Femur (tissue), 1 donor: ENCODE data around the gene GRSF1.
"Not testable (repeated sequence)": the region's sequence is repeated elsewhere in the genome, so short reads cannot be mapped to it uniquely, and the experiment has no call there.

Source experiments
- DNase-seq: peaks from one replicate; pipeline ENCODE4 v3.0.0-alpha.2; 2017

GRSF1 gene, protein sequence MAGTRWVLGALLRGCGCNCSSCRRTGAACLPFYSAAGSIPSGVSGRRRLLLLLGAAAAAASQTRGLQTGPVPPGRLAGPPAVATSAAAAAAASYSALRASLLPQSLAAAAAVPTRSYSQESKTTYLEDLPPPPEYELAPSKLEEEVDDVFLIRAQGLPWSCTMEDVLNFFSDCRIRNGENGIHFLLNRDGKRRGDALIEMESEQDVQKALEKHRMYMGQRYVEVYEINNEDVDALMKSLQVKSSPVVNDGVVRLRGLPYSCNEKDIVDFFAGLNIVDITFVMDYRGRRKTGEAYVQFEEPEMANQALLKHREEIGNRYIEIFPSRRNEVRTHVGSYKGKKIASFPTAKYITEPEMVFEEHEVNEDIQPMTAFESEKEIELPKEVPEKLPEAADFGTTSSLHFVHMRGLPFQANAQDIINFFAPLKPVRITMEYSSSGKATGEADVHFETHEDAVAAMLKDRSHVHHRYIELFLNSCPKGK

DNA sequence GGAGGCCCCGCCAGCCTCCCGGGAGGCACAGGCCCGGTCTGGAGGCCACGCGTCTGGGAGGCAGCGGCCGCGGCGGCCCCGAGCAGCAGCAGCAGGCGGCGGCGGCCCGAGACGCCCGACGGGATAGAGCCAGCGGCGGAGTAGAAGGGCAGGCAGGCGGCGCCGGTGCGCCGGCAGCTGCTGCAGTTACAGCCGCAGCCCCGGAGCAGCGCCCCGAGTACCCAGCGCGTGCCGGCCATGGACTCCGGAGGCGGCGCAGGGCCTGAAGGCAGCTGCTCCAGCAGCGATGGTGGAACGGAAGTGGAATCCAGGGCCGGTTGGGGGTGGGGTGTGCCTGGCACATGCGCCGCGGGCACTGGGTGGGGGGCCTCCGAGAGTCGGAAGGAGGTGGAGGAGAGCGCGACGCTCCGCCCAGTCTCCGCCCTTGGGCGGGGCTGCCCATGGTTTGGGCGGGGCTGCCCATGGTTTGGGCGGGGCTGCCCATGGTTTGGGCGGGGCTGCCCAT, at the start of gene GRSF1:
Gene GRSF1 (minus strand): TSS at position 302 of the 505 bp plus-strand sequence. CDS start 63 bp downstream, at position 239.
- DNase-seq = peak; percentile 95

DNA sequence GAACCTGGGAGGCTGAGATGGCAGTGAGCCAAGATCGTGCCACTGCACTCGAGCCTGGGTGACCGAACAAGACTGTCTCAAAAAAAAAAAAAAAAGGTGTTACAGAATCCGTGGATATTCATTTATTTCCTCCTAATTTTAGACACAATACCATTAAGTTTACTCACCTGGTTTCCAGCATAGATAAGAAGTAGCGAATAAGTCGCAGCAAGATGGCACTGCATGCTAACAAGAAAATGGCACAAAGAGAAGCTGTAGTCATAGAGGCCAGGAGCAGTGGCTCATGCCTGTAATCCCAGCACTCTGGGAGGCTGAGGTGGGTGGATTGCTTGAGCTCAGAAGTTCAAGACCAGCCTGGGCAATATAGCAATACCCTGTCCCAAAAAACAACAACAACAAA, 45.5 kb upstream of the GRSF1 start:
- no peak for DNase-seq

DNA sequence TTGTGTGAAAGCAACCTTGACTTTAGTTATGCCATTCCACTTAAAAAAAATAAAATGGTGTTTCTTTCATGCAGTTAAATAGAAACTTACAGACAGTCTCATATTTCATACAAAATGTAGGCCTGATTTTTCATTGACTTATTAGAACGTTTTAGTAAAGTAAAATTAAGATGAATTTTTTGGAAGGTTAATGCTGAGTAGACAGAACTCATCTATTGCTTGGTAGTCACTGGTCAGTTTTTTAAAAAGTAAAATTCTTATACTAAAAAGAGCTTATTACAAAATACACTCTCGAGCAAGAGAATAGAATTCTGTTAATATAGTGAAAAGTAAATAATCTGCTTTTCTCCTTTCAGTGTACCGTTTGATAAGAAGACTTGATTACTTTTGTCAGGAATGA, 41.0 kb upstream of the GRSF1 start:
- DNase-seq = no peak

DNA sequence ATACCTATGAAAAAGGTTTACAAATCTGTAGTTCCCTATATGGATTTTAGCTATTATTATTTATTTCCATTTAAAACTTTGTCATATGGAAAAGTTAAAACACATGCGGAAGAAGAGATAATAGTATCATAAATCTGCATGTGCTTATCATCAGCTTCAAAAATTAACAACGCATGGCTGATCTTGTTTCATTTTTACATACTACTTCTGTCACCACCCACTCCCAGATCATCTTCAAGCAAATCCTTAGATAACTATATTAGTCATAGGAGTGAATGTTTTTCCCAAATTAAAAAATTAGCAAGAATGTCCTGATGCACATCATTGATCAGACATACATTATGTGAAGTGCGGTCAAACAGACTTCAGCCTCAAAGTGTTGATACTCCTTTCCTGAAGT, 37.9 kb upstream of the GRSF1 start:
- DNase-seq = no peak

DNA sequence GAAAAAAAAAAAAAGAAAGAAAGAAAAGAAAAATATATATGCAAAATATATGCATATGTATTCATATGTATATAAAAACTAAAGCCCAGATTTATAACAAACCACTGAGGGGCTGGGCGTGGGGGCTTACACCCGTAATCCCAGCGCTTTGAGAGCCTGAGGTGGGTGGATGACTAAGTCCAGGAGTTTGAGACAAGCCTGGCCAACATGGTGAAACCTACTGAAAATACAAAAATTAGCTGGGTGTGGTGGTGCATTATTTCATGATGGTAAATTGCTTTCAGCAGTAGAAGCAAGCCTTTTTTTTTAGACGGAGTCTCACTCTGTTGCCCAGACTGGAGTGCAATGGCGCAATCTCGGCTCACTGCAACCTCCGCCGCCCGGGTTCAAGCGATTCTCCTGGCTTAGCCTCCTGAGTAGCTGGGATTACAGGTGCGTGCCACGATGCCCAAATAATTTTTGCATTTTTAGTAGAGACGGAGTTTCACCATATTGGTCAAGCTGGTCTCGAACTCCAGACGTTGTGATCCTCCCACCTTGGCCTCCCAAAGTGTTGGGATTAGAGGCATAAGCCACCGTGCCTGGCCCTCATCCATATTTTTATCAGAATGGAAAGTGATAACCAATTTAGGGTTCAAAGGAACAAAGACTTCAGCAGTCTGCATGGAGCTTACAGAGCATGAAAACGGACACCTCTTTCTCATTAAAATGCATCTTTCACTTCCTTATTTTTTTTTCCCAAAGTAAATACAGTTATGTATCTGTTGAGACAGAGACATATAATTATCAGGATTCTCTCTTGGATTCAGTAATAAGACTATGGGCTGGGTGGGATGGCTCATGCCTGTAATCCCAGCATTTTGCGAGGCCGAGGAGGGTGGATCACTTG, 34.8 kb upstream of the GRSF1 start:
- no peak for DNase-seq

DNA sequence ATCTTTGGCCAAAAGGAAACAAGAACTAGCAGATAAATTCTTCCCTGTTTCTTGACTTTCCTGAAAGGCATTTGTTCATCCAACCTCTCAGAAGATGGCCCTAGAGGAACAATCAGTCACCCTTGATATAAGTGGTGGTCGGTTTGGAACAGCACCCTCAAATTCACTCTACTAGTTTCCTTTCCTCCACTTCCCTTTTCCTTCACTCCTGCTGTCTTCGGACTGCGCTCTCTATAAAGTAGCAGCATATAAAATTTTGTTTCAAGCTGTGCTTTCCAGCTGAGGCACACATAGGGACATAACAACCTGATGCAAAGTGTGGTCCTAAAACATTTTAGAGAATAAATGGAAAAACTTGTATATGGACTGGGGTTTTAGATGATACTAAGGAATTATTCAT, 33.5 kb upstream of the GRSF1 start:
- DNase-seq = no peak

DNA sequence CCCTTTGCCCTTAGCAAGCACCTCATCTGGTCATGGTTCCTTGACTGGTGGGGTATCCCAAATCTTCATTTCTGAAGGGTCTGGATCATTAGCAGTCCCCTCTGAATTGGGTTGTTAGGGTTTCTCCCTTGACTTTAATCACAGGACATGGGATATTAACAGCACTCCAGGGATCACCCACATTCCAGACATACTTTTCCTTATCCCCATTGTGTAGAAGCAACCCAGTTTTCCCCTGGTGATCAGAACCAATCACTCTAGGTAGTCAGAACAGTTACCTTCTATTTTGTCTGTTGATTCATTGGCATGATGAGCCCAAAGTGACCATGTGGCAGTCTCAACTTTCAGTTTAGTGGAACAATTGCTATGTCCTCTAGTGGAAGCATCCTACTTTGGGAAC, 29.1 kb upstream of the GRSF1 start:
- no peak for DNase-seq

DNA sequence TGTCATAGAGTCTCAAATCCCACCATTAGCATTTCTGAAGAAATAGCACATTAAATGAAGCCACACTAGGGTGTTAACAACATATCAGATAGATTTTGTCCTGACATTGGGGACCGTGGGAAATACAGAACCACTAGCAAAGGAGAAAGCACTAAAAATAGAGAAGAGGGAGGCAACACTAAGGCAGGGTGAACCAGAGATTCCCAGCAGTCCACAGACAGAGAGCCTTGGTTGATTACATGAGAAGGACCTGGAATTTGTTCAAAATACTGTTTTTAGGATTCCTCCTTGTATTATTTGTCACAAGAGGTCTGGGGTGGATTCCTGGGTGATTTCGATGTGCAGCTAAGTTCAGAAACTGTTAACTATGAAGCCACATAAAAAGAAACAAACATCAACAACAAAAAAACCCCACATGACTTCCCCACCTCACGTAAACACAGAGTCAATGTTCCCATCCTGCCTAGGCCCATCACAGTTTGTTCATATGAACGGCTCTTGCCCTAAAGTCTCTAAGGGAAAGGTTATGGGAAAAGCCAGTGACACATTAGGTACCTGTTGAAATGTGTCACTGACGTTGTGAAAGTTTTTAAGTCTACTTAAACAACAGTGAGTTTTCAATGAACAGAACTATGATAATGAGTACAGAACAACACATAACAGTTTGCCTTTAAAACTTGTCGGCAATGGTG, 23.6 kb upstream of the GRSF1 start:
- no peak for DNase-seq

DNA sequence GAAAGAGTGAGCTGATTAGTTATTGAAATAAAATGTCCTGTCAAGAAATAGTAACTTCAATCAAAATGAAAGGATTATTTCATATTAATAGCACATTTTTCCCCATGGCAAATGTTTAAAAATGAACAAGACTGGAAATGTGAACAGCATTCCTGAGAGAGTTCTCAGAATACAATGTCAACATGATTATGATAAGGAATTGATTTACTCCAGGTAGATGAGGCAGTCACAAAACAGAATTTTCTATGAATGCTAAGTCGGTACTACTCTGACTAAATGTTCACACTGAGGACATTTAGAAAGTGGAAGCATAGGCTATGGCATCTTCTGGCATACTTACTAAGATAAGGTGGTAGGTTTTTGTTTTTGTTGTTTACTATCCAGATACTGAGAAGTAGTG, 19.4 kb upstream of the GRSF1 start:
- DNase-seq = no peak

DNA sequence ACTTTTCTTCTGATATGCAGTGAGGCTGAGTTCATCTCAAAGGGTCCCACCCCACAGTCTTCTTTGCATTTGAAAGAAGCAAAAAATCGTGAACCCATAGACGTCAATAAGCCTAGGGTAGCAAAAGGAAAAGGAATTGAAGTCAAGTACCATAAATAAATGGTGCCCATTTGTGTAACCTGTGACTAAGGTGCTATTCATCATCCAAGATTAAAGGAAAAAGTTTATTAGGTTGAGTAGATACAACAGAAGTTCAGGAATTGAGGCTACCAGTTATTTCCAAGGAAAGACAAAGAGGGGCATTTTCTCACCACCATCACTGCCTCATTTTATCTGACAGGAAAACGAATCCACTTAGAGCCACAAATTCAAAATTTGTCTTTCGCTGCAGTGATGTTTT, 18.8 kb upstream of the GRSF1 start:
- DNase-seq = no peak

DNA sequence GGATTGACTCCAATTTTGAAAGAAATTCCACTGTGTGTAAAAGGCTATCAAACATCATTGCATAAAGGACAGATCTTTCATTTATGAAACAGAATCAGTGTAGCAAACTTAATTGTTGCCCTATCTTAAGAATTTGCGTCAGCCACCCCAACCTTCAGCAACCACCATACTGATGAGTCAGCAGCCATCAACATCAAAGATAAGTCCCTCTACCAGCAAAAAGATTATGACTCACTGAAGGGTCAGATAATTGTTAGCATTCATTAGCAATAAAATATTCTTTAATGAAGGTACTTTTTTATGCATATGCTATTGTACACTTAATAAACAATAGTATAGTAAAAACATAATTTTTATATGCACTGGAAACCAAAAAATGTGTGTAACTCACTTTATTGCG, 15.8 kb upstream of the GRSF1 start:
- no peak for DNase-seq

DNA sequence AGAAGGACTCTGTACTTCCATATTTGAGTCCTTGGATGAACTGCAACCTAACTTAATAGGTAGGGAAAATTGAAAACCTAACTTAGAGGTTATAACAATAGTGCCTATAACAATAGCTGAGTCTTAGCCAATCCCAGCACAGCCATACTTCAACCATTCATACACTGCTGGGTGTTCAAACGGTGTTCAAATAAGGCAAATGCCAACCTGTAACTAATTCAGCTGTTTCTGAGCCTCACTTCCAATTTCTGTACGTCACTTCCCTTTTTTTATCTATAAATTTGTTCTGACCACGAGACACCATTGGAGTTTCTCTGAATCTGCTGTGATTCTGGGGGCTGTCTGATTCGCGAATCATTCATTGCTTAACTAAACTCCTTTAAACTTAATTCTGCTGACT, 9.6 kb upstream of the GRSF1 start:
- no peak for DNase-seq

DNA sequence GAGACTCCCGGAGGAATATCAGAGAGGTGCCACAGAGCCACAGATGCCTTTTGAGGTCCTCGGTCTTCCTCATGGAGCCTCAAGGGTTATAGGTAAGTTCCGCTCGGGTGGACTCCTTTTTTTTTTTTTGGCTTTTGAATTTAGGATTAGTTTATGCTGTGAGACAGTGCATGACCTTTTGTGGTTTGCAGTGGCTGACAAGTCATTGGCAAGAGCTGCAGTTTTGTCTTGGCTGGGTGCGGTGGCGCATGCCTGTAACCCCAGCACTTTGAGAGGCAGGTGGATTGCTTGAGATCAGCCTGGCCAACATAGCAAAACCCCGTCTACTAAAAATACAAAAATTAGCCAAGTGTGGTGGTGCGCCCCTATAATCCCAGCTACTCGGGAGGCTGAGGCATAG, 4.5 kb upstream of the GRSF1 start:
- DNase-seq = no peak

DNA sequence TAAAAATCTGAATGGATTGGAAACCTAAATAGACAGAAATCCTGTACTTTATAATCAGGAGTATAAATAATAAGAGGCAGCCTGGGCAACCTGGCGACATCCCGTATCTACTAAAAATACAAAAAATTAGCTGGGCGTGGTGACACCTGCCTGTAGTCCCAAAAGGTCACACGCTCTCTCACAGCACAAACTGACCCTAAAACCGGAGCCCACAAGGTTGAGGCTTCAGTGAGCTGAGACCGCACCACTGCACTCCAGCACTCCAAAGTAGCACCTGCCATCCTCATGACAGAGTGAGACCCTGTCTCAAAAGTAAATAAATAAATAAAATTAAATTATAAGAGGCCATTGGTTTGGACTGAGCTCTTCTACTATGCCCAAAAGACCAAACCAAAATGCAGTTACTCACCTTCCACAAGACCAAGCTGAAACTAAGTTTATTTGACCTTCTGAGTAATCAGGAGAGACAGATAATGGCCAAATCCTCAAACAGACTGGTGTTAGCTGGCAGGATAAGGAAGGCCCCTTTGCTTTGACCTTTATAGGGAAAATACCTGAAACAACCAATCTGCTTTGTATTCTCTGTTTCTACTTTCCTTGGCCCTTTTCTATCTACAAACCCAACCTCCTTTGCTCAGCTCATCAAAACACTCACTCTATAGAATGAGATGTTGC, 3.2 kb upstream of the GRSF1 start:
- no peak for DNase-seq

DNA sequence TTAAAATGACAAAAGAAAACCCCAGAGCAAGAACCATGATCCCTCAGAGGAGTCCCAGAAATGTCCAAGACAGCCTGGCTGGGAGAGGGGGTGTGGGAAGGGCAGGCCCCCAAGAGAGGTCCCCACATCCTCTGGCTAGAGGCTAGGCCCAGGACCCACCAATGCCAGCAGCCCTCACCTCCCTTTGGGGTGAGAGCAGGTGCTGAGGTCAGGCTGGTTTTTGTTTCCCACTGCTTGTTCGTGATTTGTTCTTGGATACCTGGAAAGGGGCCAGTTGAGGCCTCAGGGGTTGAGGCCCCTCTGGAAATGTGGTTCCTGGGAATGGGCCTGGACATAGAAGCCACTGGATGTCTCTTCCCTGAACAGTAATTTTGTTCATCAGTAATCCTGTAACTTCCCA, 2.3 kb upstream of the GRSF1 start:
- DNase-seq = peak; percentile 32

DNA sequence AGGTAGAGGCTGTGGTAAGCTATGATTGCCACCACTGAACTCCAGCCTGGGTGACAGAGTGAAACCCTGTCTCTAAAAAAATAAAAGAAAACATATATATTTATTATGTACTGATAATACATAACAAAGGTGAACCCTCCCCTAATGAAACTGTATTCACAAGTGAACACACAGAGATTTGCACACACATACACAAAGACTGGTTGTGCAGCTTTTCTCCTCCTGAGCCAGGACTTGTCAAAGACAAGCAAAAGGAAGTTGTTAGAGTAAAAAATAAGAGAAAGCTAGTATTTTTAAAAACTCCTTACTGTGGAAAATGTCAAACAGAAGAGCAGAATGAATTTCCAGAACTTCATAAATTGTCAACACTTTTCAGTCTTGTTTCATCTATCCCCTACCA, 1.5 kb upstream of the GRSF1 start:
- no peak for DNase-seq

DNA sequence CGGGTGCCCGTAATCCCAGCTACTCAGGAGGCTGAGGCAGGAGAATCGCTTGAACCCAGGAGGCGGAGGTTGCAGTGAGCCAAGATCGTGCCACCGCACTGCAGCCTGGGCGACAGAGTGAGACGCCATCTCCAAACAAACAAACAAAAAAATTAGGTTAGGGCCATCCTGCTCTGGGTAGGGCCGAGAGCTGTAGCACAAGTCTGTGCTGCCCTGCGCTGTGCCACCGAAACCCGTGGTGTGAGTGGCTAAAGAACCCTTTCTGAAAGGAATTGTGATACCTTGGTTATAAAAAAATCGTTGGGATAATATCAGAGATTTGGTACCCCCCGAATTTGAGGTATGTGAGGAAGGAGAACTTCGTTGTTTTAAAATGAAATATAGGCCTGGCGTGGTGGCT, 941 bp upstream of the GRSF1 start:
- DNase-seq = not testable (repeated sequence)

DNA sequence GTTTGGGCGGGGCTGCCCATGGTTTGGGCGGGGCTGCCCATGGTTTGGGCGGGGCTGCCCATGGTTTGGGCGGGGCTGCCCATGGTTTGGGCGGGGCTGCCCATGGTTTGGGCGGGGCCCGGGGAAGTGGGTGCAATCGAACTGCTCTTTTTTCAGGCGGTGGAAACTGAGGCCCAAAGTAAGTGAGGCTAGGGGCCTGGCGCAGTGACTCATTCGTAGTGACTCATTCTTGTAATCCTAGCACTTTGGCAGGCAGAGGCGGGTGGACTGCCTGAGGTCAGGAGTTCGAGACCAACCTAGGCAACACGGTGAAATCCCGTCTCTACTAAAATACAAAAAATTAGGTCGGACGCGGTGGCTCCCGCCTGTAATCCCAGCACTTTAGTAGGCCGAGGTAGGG, 447 bp upstream of the GRSF1 start:
- DNase-seq = peak; percentile 46

DNA sequence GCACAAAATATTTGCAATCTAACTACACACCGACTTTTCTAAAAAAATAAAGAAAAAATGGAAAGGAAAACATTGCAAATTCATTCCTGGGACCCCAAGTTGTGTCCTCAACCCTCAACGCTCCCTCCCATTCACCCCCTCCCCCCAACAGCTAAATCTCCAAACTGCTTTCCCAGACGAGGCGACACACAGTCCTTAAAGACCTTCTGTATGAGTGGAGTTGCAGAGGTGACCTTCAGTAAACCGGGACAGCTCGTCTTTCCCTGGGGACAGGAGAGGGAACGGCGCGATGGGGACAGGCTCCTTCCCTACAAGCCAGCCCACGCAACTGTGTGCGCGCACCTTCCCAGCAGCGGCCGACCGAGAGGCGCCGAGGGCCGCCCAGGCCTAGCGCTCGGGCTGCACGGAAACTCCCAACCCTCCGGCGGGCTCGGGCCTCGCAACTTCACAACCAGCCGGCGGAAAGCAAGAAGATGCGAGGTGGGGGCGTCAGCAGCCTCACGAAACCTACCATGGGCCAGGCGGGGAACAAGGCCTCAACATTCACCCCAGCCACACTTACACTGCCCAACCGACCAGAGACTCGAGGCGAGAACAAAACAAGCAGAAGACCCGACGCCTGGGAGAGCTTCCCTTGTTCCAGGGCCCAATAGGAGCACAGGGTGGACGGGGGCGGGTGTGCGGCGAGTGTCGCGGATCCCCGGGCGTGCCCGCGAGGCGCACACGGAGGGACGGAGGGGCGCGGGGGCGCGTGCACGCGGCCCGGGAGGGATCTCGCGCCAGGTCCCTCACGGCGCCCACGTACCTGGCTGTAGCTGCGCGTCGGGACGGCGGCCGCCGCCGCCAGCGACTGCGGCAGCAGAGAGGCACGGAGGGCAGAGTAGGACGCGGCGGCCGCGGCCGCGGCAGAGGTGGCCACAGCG, 763 bp downstream of the GRSF1 start:
- peak; percentile 79 for DNase-seq

DNA sequence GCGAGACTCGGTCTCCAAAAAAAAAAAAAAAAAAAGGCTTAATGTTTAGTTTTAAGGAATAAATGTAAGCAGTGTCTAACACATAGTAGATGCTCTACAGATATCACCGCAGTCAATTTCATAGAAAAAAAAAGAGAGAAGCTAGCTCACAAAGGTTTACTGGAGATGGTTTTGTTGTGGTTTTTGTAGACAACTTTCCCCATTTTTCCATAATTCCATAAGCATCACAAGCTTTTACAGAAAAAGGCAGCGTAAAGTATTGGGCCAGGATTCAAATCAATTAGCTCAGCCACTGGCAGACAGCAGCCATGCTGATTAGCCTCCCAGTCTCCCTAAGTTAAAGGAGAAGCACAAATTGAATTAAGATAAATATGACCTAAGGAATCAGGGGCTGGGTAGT, 1.5 kb downstream of the GRSF1 start:
- no peak for DNase-seq

DNA sequence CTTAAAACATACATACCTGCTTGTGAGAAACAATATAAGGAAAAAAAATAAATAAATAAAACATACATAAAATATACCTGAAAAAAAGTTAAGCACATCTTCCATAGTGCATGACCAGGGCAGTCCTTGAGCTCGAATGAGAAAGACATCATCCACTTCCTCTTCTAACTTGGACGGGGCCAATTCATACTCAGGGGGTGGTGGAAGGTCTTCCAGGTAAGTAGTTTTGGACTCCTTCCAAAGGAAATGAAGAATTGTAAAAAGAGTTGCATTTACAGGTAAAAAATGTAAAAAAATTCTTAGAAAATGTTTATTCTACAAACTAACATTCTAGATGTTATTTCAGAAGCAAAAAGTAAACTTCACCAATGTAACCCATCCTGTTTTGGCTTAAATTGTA, 3.6 kb downstream of the GRSF1 start:
- DNase-seq = no peak
